HEK293T (cell line): Measurements from ENCODE around the gene MGAT5B.

Experiments
- CTCF ChIA-PET: fragments of 350-600 bp; formaldehyde crosslinking; extraction: SDS; loops from one replicate; lab custom pipeline; 2021; ENCODE audit warnings: antibody characterized with exemption, inconsistent platforms; lab: Yijun Ruan, JAX
- POLR2A ChIA-PET: fragments of 350-600 bp; formaldehyde crosslinking; extraction: SDS; loops from one replicate; lab custom pipeline; 2020; ENCODE audit warnings: antibody characterized with exemption, inconsistent platforms; lab: Yijun Ruan, JAX
- DNase-seq: peaks from one replicate; pipeline ENCODE4 v3.0.0; 2012; ENCODE audit warnings: mixed read lengths; ENCODE audit errors: extremely low spot score
- ARNT ChIP-seq: fragments of 450-650 bp; IDR thresholded peaks from 2 replicates; pipeline ENCODE4 v1.6.1; 2017; ENCODE audit warnings: mild to moderate bottlenecking
- BHLHE40 ChIP-seq: fragments of 450-650 bp; IDR thresholded peaks from 2 replicates; pipeline ENCODE4 v1.6.1; 2016; ENCODE audit warnings: mild to moderate bottlenecking, moderate library complexity, borderline replicate concordance
- CTBP1 ChIP-seq: fragments of 450-650 bp; IDR thresholded peaks from 2 replicates; pipeline ENCODE4 v1.6.1; 2016; ENCODE audit warnings: borderline replicate concordance
- ELF4 ChIP-seq: fragments of 450-650 bp; IDR thresholded peaks from 2 replicates; pipeline ENCODE4 v1.6.1; 2017; ENCODE audit warnings: antibody characterized with exemption
- FOXA1 ChIP-seq: fragments of 450-650 bp; IDR thresholded peaks from 2 replicates; pipeline ENCODE4 v1.6.1; 2016; ENCODE audit warnings: mild to moderate bottlenecking
- FOXK2 ChIP-seq: fragments of 450-650 bp; IDR thresholded peaks from 2 replicates; pipeline ENCODE4 v1.6.1; 2016; ENCODE audit warnings: mild to moderate bottlenecking
- FOXM1 ChIP-seq: fragments of 450-650 bp; IDR thresholded peaks from 2 replicates; pipeline ENCODE4 v1.6.1; 2017; ENCODE audit warnings: mild to moderate bottlenecking, borderline replicate concordance
- HDGF ChIP-seq: fragments of 450-650 bp; IDR thresholded peaks from 2 replicates; pipeline ENCODE4 v1.6.1; 2017; ENCODE audit warnings: antibody characterized with exemption, borderline replicate concordance
- L3MBTL2 ChIP-seq: fragments of 450-650 bp; conservative IDR thresholded peaks from 2 replicates; pipeline ENCODE4 v1.6.1; 2016; ENCODE audit warnings: mild to moderate bottlenecking
- LEF1 ChIP-seq: fragments of 450-650 bp; IDR thresholded peaks from 2 replicates; pipeline ENCODE4 v1.6.1; 2017; ENCODE audit warnings: mild to moderate bottlenecking, borderline replicate concordance
- NFRKB ChIP-seq: fragments of 450-650 bp; IDR thresholded peaks from 2 replicates; pipeline ENCODE4 v1.6.1; 2016; ENCODE audit warnings: mild to moderate bottlenecking, moderate library complexity
- SP1 ChIP-seq: fragments of 450-650 bp; IDR thresholded peaks from 2 replicates; pipeline ENCODE4 v1.6.1; 2017
- SUZ12 ChIP-seq: fragments of 450-650 bp; IDR thresholded peaks from 2 replicates; pipeline ENCODE4 v1.6.1; 2016; ENCODE audit warnings: mild to moderate bottlenecking
- TARDBP ChIP-seq: fragments of 450-650 bp; IDR thresholded peaks from 2 replicates; pipeline ENCODE4 v1.6.1; 2016
- ZNF384 ChIP-seq: fragments of 450-650 bp; IDR thresholded peaks from 2 replicates; pipeline ENCODE4 v1.6.1; 2016
- TF ChIP-seq, protein P1 (sequence below): fragments of 450-650 bp; IDR thresholded peaks from 2 replicates; pipeline ENCODE4 v1.6.1; 2016

Gene MGAT5B

DNA sequence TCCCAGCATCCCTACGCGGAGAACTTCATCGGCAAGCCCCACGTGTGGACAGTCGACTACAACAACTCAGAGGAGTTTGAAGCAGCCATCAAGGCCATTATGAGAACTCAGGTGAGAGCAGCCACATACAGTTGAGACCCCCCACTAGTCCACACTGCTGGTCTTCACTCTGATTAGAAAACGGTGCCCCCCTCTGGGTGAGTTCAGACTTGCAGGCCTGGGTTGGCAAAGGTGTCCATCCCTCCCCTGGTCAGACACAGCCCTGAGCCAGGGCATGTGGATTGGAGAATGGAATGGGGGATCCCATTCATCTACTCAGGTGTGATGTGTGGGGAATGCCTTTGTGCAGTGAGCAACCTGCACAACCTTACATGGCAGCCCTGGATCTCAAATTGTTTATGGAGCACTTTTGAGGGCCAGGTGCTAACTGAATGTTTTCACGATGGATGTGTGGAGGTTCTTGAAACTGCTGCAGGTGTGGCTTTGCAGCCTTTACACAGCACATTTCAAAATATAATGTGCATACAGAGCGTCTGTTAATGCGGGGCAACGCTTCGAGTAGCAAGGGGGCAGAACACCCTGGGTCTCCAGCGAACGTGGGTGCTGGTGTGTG, 72.6 kb downstream of the MGAT5B start:
- TF ChIP-seq SP1 (no peak), ELF4 (no peak), TARDBP (no peak), NFRKB (no peak), FOXA1 (no peak), HDGF (no peak), SUZ12 (no peak), L3MBTL2 (no peak), FOXK2 (no peak), FOXM1 (no peak)
- TF ChIP-seq, protein P1, sequence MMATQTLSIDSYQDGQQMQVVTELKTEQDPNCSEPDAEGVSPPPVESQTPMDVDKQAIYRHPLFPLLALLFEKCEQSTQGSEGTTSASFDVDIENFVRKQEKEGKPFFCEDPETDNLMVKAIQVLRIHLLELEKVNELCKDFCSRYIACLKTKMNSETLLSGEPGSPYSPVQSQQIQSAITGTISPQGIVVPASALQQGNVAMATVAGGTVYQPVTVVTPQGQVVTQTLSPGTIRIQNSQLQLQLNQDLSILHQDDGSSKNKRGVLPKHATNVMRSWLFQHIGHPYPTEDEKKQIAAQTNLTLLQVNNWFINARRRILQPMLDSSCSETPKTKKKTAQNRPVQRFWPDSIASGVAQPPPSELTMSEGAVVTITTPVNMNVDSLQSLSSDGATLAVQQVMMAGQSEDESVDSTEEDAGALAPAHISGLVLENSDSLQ, result no peak
- ChIA-PET POLR2A (no interaction called here), CTCF (no interaction called here)
- DNase-seq, result peak; percentile 40

DNA sequence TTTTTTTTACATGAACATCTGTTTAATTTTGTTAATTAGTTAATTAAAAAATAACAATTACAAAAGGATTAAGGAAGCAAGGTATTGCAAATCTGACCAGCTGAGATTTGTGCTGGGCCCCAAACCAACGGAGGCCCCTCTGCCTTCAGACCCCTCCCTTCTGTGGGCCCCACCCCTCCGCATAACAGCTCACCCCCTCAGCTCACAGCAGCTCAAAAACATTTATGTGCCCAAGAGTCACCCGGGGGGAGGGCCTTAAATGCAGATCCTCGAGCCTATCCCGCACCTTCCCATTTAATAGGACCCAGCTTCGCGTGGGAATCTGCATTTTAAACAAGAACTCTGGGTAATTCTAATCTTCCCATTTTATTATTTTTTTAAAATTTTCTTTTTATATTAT, 75.0 kb downstream of the MGAT5B start:
- ChIA-PET CTCF (no interaction called here), POLR2A (no interaction called here)
- no peak for DNase-seq
- TF ChIP-seq TARDBP (no peak), HDGF (no peak), SP1 (no peak), FOXK2 (no peak), NFRKB (no peak), LEF1 (no peak), SUZ12 (no peak), CTBP1 (no peak), ELF4 (no peak), L3MBTL2 (no peak)

DNA sequence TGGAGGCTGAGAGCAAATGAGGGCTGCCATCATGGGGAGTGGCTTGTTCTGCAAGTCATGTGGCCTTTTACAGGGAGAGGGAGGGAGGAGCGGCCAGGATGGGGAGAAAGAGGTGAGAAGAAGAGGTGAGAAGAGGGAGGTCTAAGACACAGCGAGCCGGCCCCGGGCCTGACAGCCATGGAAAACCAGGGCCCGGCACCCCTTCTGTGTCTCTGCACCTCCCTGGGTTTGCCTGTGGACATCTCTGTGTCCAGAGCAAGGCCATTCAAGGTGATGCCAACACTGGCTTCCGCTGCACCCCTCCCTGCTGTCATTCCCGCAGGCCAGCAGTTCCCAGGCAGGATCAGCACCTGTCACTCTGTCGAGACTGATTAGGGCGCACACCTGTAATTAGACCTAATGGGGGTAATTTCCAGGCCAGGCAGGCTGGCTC, 75.6 kb downstream of the MGAT5B start:
- ChIA-PET CTCF (no interaction called here), POLR2A (no interaction called here)
- TF ChIP-seq SP1 (no peak), HDGF (no peak), CTBP1 (no peak), ARNT (no peak), NFRKB (no peak), FOXA1 (no peak), ZNF384 (no peak), L3MBTL2 (no peak), BHLHE40 (no peak), FOXM1 (no peak), SUZ12 (no peak), TARDBP (no peak)
- TF ChIP-seq, protein P1, result no peak
- DNase-seq, result no peak

DNA sequence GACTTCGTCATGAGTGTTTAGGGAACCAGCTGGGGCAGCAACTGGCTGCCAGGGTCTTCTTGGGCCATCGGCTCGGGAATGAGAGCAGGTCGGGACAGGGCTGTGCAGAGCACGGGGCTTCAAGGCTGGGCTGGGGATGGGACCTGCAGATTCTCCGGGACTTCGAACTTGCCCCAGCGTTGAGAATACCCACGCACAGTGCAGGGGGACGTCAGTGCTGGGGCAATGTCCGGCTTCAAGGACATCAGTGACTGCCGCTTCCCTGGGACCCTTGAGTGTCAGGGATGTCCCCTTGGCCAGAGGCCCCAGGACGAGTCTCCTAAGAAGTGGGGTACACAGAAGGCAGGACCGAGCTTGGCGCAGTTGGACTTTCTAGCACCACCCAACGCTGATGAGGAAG, 76.3 kb downstream of the MGAT5B start:
- CTCF ChIA-PET, result interaction anchor here (1.5 kb wide), 1 partner anchor 12 kb away, joined by 3 read pairs; no protein-coding TSS in a partner anchor

DNA sequence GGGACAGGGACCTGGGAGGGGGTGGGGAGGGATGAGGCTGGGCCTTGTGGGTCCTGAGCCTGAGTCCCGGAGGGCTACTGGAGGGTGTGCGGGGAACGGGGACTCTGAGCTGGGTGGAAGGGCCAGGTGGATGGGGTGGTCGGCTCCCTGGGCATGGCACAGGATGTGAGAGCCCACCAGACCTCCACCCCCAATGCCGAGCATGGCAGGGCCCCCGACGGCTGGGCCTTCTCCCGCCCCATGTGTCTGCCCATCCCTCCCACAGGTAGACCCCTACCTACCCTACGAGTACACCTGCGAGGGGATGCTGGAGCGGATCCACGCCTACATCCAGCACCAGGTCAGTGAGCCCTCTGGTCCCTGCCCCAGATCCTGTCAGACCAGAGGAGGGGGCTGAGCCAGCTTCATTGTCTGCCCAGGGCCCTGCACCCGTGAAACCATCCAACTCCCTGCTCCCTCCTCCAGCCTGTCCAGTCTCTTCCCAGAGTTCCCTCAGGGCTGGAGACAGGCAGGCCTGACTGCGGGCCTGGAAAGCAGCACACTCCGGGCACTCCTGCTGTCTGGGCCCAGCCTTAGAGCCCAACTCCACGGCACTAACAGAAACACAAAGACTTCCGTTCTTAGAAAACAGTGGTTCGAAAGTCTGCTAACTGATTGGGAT, 78.0 kb downstream of the MGAT5B start:
- no peak for TF ChIP-seq TARDBP
- TF ChIP-seq LEF1, result no peak
- TF ChIP-seq, protein P1, result no peak
- TF ChIP-seq FOXK2, result no peak
- no peak for TF ChIP-seq CTBP1
- TF ChIP-seq FOXA1, result no peak
- no peak for TF ChIP-seq BHLHE40
- no peak for TF ChIP-seq FOXM1
- DNase-seq, result no peak
- POLR2A ChIA-PET, result no interaction called here
- CTCF ChIA-PET, result interaction anchor here (0.7 to 1.5 kb wide), 2 partner anchors 14 to 110 kb away, joined by 3 read pairs; no protein-coding TSS in a partner anchor

More for the DNA sequence above, 76.3 kb downstream of the MGAT5B start:
- no peak for DNase-seq
- POLR2A ChIA-PET, result no interaction called here
- TF ChIP-seq NFRKB, result no peak
- TF ChIP-seq, protein P1, result no peak
- no peak for TF ChIP-seq BHLHE40
- TF ChIP-seq CTBP1, result no peak
- no peak for TF ChIP-seq FOXA1
- no peak for TF ChIP-seq ARNT
- TF ChIP-seq SUZ12, result no peak
- no peak for TF ChIP-seq ZNF384
- no peak for TF ChIP-seq LEF1
- no peak for TF ChIP-seq TARDBP
- no peak for TF ChIP-seq SP1
- no peak for TF ChIP-seq FOXM1
- TF ChIP-seq L3MBTL2, result no peak
